Right lobe of liver (tissue), 4 donors: ENCODE results near the gene CDH12.

ENCODE experiments used
- POLR2A ChIP-seq: fragments of 450-650 bp; IDR thresholded peaks from one replicate; pipeline ENCODE4 v1.6.1; 2017; ENCODE audit warnings: antibody characterized with exemption, mild to moderate bottlenecking
- TF ChIP-seq, protein P1 (sequence below), 4 donors: fragments of 200-600 bp in 3 of 4; fragments of 450-650 bp in 1 of 4; IDR thresholded peaks; one replicate each; pipeline versions ENCODE4 v1.5.1 to v1.8.0; 2016 to 2022; ENCODE audit warnings: antibody characterized with exemption in 4 of 4, mild to moderate bottlenecking in 2 of 4
- donor health status: DM: no; HTN: no; CAD: no.
- donor health status: DM: no; HTN: no; CAD: no.
- donor health status: DM: no; HTN: yes; CAD: no.

DNA sequence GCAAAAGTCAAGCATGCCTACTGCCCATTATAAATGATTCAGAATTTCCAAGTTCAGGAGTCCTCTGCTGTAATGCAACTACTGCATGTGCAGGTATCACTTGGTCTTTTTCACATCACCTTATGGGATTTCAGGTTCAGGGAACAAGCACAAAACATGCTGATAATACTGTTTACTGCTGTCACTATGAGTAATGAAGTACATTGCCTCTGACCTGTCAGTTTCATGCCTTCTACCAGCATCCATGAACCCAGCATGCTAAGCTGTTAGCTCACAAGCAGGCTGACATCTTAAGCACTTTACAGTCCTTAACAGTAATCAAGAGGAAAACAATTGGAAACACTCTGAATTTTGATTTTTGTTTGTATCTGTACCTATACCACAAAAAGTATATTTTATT lies 743.8 kb downstream of the CDH12 start:
- TF ChIP-seq, protein P1, sequence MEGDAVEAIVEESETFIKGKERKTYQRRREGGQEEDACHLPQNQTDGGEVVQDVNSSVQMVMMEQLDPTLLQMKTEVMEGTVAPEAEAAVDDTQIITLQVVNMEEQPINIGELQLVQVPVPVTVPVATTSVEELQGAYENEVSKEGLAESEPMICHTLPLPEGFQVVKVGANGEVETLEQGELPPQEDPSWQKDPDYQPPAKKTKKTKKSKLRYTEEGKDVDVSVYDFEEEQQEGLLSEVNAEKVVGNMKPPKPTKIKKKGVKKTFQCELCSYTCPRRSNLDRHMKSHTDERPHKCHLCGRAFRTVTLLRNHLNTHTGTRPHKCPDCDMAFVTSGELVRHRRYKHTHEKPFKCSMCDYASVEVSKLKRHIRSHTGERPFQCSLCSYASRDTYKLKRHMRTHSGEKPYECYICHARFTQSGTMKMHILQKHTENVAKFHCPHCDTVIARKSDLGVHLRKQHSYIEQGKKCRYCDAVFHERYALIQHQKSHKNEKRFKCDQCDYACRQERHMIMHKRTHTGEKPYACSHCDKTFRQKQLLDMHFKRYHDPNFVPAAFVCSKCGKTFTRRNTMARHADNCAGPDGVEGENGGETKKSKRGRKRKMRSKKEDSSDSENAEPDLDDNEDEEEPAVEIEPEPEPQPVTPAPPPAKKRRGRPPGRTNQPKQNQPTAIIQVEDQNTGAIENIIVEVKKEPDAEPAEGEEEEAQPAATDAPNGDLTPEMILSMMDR (IDR thresholded peaks at IDR 0.05) = no peak
- no peak for TF ChIP-seq POLR2A
